Measurements from ENCODE around the gene DUSP28.

DNA sequence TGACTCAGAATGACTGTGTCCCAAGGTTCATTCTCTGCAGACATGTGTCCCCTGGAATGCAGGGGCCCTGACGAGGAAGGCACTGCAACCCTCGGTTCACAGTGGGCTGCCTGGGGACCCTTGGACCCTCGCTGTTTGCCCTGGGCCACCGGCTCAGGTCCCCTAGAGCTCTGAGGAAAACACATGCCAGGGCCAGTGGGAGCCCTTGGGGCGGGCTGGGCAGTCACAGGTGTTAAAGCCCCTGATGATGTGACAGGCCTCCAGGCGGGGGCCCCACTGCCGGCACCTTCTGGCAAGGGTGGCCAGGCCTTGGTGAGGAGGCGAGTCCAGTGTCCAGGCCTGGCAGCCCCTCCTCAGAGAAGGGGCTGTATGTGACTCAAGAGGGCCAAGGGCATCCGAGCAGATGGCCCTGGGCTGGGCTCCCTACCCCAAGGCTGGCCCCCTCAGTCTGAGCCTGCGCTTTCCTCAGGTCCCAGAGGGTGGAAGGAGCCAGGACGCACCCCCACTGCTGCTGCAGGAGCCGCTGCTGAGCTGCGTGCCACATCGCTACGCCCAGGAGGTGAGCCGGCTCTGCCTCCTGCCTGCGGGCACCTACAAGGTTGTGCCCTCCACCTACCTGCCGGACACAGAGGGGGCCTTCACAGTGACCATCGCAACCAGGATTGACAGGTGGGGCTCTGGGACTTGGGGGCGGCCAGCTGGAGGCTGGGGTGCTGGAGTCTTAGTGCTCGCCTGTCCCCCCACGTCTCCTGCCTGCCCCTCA, 37.4 kb downstream of the DUSP28 start:
- TF ChIP-seq, protein P1, sequence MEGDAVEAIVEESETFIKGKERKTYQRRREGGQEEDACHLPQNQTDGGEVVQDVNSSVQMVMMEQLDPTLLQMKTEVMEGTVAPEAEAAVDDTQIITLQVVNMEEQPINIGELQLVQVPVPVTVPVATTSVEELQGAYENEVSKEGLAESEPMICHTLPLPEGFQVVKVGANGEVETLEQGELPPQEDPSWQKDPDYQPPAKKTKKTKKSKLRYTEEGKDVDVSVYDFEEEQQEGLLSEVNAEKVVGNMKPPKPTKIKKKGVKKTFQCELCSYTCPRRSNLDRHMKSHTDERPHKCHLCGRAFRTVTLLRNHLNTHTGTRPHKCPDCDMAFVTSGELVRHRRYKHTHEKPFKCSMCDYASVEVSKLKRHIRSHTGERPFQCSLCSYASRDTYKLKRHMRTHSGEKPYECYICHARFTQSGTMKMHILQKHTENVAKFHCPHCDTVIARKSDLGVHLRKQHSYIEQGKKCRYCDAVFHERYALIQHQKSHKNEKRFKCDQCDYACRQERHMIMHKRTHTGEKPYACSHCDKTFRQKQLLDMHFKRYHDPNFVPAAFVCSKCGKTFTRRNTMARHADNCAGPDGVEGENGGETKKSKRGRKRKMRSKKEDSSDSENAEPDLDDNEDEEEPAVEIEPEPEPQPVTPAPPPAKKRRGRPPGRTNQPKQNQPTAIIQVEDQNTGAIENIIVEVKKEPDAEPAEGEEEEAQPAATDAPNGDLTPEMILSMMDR (IDR thresholded peaks at IDR 0.05): no peak
- TF ChIP-seq EP300 (IDR thresholded peaks at IDR 0.05) (no peak), POLR2A (IDR thresholded peaks at IDR 0.05) (no peak)

Data from ovary (tissue), 3 donors.